Stimulated activated memory B cell treated with anti-CD40 and anti-IgM and Interleukin-4, amounts not matched to agents 10 μg/mL and 1 μg/mL and 100 μg/mL, for 72 hours (primary cell): ENCODE data around the gene GPR153.
"Not testable (repeated sequence)": the region's sequence is repeated elsewhere in the genome, so short reads cannot be mapped to it uniquely, and the experiment has no call there.

ENCODE experiments used
- ATAC-seq: fragments of 150-1000 bp; cut with Tn5 transposase; 2 replicates; pipeline ENCODE4 v1.10.0; 2021
- H3K27ac Mint-ChIP-seq: one replicate; pipeline ENCODE4 v1.8.0; 2022; ENCODE audit warnings: mild to moderate bottlenecking, mixed read lengths
- H3K27me3 Mint-ChIP-seq: one replicate; pipeline ENCODE4 v1.8.0; 2022; ENCODE audit warnings: mixed read lengths
- H3K36me3 Mint-ChIP-seq: one replicate; pipeline ENCODE4 v1.8.0; 2022; ENCODE audit warnings: mixed read lengths
- H3K4me1 Mint-ChIP-seq: one replicate; pipeline ENCODE4 v1.8.0; 2022; ENCODE audit warnings: mixed read lengths
- H3K4me3 Mint-ChIP-seq: one replicate; pipeline ENCODE4 v1.8.0; 2022; ENCODE audit warnings: mild to moderate bottlenecking, moderate library complexity, mixed read lengths
- H3K9me3 Mint-ChIP-seq: one replicate; pipeline ENCODE4 v1.8.0; 2022; ENCODE audit warnings: mixed read lengths

The GPR153 gene

DNA sequence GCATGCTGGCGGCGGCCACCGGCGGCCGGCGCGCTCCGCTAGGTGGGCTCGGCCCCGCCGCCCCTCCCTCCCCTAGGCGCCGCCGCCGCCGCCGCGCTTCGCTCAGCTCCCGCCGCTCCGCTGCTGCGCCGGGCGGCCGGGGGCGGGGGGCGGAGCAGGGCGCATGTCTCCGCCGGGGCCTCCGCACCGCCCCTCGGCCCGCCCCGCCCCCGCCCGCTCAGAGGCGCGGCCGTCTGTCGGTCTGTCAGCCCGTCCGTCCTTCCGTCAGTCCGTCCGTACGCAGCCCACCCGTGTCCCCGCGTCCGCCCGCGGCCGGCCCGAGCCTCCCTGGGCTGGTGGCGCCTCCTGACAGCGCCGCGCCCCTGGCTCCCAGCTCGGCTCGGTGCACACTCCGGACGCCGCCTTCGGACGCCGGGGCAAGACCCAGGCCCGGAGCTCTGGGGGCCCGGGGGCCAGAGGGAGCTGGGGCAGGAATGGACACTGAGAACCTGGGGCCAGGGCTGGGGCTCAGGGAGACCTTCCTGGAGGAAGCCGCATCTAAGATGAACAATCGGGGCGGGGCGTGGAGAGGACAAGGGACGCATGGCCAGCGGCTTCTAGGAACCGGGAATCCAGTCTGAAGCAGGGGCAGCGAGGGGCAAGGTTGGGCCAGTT is at the start of gene GPR153:
Gene GPR153, minus strand, starts transcription at position 138 of the 654 bp plus-strand sequence. CDS start 6,193 bp downstream, outside the sequence.
- Mint-ChIP-seq H3K36me3 (no peaks in the 10 kb centered on the region), H3K27me3 (peaks cover 51% of the 10 kb centered on the region), H3K9me3 (no peaks in the 10 kb centered on the region), H3K4me3 (peak within 1 kb of the TSS; percentile 72), H3K4me1 (peaks cover 21% of the 10 kb centered on the region), H3K27ac (no peak within 1 kb of the TSS)
- ATAC-seq: peak; percentile 68

DNA sequence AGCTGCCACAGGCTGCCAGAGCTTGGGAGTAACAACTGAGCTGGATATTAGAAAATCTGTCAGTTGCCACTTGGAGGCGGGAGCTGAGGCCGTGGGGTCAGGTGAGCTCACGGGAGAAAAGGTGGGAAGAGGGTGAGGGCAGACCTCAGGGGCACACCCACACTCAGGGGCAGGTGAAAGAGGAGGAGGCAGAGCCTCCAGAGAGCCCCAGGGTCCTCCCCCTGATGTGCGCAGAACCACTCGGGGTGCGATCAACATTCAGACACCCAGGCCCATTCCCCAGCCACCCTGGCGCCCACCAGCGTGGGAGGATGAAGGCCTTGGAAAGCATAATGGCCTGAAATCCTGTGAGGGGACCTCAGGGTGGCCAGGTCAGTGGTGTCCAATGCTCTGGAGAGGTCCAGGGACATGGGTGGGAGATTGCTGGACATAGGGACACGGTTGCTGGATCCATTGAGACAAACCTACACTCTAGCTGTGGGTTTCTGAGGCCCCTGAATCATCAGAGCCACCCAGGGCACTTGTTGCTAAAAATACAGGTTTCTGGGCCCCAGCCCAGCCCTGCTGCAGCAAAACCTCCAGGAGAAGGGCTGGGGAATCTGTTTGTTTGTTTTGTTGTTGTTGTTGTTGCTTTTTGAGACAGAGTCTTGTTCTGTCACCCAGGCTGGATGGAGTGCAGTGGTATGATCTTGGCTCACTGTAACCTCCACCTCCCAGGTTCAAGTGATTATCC is 49.4 kb upstream of the GPR153 start:
- Mint-ChIP-seq H3K4me1 (no peaks in the 10 kb centered on the region), H3K36me3 (peaks cover 11% of the 10 kb centered on the region), H3K9me3 (peaks cover 12% of the 10 kb centered on the region), H3K27ac (no peak overlapping the region), H3K4me3 (no peak overlapping the region), H3K27me3 (no peaks in the 10 kb centered on the region)
- ATAC-seq: no peak

DNA sequence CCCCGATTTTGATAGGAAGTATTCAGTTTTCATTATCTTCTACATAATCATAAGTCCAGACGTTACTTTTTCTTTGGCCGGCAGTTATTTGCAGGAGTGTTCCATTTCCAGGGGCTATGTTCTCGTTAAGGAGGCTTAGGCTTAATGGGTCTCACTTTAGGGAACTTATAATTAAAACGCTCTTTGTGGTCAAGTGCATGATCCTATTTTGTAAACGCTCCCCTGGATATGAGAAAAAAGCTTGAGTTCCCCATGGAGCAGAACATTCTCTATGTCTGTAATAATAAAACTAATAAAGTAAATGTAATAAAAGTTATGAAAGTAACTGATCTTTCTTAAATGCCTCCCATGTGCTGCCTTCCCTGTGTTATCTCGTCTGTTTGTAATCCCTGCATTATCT is 48.7 kb upstream of the GPR153 start:
- Mint-ChIP-seq H3K36me3 (peaks cover 11% of the 10 kb centered on the region), H3K4me1 (no peaks in the 10 kb centered on the region), H3K4me3 (no peak overlapping the region), H3K9me3 (peaks cover 12% of the 10 kb centered on the region), H3K27me3 (no peaks in the 10 kb centered on the region), H3K27ac (no peak overlapping the region)
- ATAC-seq: no peak

DNA sequence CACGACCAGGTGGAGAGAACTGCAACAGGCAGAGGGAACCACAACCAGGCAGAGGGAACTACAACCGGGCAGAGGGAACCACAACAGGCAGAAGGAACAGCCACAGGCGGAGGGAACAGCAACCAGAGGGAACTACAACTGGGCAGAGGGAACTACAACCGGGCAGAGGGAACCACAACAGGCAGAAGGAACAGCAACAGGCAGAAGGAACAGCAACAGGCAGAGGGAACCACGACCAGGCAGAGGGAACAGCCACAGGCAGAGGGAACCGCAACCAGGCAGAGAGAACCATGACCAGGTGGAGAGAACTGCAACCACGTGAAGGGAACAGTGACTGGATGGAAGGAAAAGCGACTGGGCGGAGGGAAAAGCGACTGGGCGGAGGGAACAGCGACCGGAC is 47.6 kb upstream of the GPR153 start:
- ATAC-seq: no peak

DNA sequence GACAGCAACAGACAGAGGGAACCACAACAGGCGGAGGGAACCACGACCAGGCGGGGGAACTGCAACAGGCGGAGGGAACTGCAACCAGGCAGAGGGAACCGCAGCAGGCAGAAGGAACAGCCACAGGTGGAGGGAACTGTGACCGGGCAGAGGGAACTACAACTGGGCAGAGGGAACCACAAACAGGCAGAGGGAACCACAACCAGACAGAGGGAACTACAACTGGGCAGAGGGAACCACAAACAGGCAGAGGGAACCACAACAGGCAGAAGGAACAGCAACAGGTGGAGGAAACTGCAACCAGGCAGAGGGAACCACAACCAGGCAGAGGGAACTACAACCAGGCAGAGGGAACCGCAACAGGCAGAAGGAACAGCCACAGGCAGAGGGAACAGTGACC is 46.8 kb upstream of the GPR153 start:
- not testable (repeated sequence) for H3K27me3 Mint-ChIP-seq, H3K4me3 Mint-ChIP-seq, H3K4me1 Mint-ChIP-seq, H3K27ac Mint-ChIP-seq, ATAC-seq
- H3K9me3 Mint-ChIP-seq: peaks cover 12% of the 10 kb centered on the region
- peaks cover 11% of the 10 kb centered on the region for H3K36me3 Mint-ChIP-seq

More for the DNA sequence above, 47.6 kb upstream of the GPR153 start:
- Mint-ChIP-seq H3K27me3 (no peaks in the 10 kb centered on the region), H3K4me3 (no peak overlapping the region), H3K27ac (no peak overlapping the region), H3K9me3 (peaks cover 12% of the 10 kb centered on the region), H3K4me1 (no peaks in the 10 kb centered on the region), H3K36me3 (peaks cover 11% of the 10 kb centered on the region)

DNA sequence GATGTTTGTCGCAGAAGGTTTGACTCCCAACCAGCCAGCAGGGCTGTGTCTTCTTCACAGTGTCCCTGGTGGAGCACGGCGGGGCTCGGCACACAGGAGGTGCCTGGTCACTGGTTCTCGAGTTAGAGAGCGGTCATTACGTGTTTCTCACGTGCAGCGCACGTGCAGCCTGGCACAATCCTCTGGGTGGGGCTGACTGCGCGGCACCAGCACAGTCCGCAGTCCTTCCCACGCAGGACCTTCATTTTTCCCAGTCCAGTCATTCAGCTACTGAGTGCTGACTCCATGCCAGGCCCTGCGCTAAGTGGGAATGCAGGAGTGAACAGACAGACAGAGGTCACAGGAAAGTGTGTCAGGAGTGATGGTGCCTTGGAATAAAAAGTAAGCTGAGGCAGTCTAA is 46.2 kb upstream of the GPR153 start:
- Mint-ChIP-seq H3K36me3 (peaks cover 11% of the 10 kb centered on the region), H3K4me3 (no peak overlapping the region), H3K9me3 (peaks cover 12% of the 10 kb centered on the region), H3K4me1 (no peaks in the 10 kb centered on the region), H3K27me3 (no peaks in the 10 kb centered on the region), H3K27ac (no peak overlapping the region)
- ATAC-seq: no peak

DNA sequence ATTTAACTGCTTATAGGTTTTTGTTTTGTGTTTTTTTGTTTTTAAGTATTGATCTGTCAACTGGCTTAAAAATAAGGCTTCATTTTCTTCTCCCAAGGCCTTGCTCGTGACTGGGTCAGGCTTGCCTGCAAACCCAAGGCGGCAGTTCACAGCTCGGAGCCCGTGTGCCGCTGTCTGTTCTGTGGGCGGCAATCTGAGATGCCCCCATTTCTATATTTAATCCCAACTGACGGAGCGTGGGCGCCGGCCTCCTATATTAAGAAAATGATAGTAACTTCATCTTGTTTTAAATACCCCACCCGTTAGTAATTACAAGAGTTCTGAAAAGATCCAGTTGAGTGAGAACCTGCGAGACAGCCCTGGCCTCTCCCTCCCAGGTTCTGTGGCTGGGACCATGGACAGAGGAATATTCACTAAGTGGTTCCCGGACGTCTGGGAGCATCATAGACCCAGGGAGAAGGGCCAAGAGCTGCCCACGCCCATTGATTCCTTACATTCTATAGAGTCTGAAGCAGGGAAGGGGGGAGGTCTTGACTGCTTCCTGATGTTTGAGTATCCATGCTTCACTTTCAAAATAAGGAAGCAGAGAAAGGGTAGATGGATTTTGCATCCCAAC is 42.6 kb upstream of the GPR153 start:
- Mint-ChIP-seq H3K4me1 (no peaks in the 10 kb centered on the region), H3K27ac (no peak overlapping the region), H3K9me3 (peaks cover 12% of the 10 kb centered on the region), H3K36me3 (peaks cover 17% of the 10 kb centered on the region), H3K4me3 (no peak overlapping the region), H3K27me3 (no peaks in the 10 kb centered on the region)
- ATAC-seq: no peak

DNA sequence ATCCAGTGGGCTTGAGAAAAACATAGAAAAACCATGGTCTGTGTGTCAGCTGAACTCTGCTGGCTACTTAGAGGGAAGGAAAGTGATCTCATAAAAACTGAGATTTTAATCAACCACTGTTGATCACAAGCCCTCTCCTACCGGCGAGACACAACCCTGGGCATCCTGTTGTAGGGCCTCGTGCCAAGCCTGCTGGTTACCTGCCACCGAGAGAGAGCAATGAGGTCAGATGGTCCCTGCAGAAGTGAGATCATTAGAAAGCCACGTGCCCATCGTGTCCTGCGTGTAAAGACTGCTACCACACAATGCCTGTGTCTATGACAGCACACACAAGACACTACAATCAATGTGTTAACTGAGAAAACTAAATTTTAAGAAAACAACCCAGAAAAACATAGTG is 41.7 kb upstream of the GPR153 start:
- Mint-ChIP-seq H3K27me3 (no peaks in the 10 kb centered on the region), H3K27ac (no peak overlapping the region), H3K9me3 (peaks cover 3% of the 10 kb centered on the region), H3K36me3 (peaks cover 10% of the 10 kb centered on the region), H3K4me3 (no peak overlapping the region), H3K4me1 (no peaks in the 10 kb centered on the region)
- ATAC-seq: no peak

DNA sequence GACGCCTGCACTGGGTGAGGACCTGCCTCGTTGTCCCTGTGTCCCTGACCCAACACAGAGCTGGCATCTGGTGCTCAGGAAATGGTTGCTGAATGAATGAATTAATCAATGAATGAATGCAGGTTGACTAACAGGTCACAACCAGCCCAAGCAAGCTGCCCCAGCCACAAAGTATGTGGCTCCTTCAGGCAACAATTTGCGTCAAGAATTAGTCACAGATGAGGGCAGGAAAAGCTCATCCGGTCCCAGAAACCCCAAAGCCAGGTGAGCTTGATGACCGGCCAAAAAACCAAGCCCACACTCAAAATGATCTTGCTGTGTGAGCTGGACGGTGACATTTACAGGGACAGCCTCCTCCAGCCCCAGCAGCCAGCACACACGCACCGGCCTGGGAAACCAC is 40.6 kb upstream of the GPR153 start:
- no peak overlapping the region for H3K27ac Mint-ChIP-seq

DNA sequence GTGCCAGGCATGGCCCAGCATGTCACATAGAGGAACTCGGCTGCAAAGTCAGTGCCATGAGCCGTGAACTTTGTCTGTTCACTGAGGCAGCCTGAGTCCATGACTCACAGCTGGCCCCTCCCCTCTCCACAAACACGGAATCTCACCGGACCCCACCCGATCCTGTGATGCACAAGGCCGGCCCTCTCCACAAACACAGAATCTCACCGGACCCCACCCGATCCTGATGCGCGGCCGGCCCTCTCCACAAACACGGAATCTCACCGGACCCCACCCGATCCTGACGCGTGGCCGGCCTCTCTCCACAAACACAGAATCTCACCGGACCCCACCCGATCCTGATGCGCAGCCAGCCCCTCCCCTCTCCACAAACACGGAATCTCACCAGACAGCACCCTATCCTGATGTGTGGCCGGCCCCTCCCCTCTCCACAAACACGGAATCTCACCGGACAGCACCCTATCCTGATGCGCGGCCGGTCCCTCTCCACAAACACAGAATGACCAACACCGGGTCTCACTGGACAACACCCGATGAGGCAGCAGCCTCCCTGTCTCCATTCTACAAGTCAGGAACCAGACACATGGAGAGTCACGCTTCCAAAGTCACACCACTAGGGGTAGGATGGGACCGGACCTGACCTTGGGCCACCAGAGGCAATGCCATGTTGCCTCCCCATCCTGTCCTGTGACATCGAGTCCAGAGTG is 39.6 kb upstream of the GPR153 start:
- no peaks in the 10 kb centered on the region for H3K27me3 Mint-ChIP-seq
- H3K36me3 Mint-ChIP-seq: peaks cover 6% of the 10 kb centered on the region
- ATAC-seq: no peak
- no peaks in the 10 kb centered on the region for H3K4me1 Mint-ChIP-seq
- H3K4me3 Mint-ChIP-seq: no peak overlapping the region
- H3K27ac Mint-ChIP-seq: no peak overlapping the region
- no peaks in the 10 kb centered on the region for H3K9me3 Mint-ChIP-seq

More for the DNA sequence above, 40.6 kb upstream of the GPR153 start:
- Mint-ChIP-seq H3K4me1 (no peaks in the 10 kb centered on the region), H3K27me3 (no peaks in the 10 kb centered on the region), H3K9me3 (no peaks in the 10 kb centered on the region), H3K4me3 (no peak overlapping the region), H3K36me3 (peaks cover 6% of the 10 kb centered on the region)
- no peak for ATAC-seq

DNA sequence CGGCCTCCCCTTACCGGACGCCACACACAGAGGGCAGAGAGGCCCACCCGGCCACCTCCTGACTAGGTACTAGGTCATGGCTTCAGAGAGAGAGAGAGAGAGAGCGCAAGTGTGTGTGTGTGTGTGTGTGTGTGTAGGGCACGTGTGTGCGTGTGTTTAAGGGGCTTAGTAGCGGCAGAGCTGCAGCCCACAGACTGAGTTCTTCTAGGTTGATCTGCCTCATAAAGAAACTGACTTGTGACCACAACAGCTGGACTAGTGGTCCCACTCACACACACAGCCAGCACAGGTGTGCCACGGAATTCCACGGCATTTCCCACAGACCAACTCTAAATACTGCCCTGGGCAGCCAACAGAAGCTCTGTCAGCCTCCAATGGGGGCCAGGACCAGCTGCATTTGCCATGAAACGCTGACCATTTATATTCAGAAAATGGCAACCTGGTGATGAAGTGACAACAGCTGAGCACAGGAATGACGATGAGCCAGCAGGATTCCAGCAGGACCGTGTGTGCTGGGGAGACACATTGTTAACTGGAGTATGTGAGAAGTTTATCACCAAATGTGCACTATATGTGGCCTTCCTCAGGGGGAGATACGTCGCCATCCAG is 38.8 kb upstream of the GPR153 start:
- no peak overlapping the region for H3K27ac Mint-ChIP-seq
- ATAC-seq: no peak
- peaks cover 6% of the 10 kb centered on the region for H3K36me3 Mint-ChIP-seq
- H3K4me3 Mint-ChIP-seq: no peak overlapping the region
- H3K4me1 Mint-ChIP-seq: no peaks in the 10 kb centered on the region
- no peaks in the 10 kb centered on the region for H3K9me3 Mint-ChIP-seq
- H3K27me3 Mint-ChIP-seq: no peaks in the 10 kb centered on the region

DNA sequence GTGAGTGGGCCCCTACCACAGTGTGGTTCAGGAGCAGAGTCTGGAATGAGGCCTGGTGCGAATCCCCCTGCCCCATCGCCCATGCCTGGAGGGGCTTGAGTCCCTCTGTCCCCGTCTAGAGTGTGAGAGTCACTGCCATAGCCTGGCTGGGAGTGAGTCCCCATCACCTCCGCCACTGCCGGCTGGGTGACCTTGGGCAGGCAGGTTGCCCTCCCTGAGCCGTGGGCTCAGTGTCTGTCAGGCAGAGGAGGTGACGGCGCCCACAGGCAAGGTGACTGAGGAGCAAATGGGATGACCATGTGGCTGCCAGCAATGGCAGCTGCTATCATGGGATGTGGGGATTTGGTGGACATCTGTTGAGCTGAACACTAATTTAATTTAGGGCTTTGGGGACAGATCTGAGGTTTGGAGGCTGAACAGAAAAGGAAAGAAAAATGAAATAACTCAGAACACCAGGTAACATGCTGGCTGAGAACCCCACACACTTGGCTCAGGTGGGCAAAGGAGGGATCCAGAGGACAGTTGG is 38.1 kb upstream of the GPR153 start:
- Mint-ChIP-seq H3K27me3 (no peaks in the 10 kb centered on the region), H3K4me1 (no peaks in the 10 kb centered on the region), H3K9me3 (no peaks in the 10 kb centered on the region), H3K27ac (no peak overlapping the region), H3K4me3 (no peak overlapping the region), H3K36me3 (peaks cover 11% of the 10 kb centered on the region)
- no peak for ATAC-seq

DNA sequence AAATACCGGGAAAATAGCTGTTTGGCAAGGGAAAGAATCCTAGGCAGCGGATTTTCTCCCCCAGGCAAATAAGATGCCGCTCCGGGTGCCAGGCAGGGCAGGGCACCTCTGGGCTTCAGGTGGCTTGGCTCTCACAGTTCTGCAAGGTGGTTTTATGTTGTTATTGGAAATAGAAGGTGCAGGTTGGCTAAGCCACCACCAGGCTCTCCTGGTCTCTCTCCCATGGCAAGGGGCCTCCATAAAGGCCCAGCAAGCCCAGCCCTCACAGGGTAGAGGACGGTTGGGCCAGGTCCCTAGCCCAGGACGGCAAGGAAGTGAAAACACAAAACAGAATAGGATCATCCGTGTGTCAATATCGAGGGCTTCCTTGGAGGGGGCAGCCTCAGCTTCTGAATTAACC is 37.6 kb upstream of the GPR153 start:
- no peak for ATAC-seq
- no peak overlapping the region for H3K4me3 Mint-ChIP-seq

DNA sequence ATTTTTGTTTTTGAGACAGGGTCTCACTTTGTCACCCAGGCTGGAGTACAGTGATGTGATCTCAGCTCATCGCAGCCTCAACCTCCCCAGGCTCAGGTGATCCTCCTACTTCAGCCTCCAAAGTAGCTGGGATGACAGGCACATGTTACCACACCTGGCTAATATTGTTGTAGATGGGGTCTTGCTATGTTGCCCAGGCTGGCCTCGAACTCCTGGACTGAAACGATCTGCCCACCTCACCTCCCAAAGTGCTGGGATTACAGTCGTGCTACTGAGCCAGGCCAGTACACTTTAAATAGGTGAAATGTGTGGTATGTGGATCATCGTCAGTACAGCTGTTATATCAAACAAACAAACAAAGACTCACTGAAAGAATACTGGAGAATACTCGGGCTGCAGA is 35.0 kb upstream of the GPR153 start:
- Mint-ChIP-seq H3K4me1 (peaks cover 5% of the 10 kb centered on the region), H3K36me3 (peaks cover 21% of the 10 kb centered on the region), H3K4me3 (no peak overlapping the region), H3K27ac (no peak overlapping the region), H3K27me3 (no peaks in the 10 kb centered on the region), H3K9me3 (no peaks in the 10 kb centered on the region)
- no peak for ATAC-seq

More for the DNA sequence above, 37.6 kb upstream of the GPR153 start:
- no peaks in the 10 kb centered on the region for H3K27me3 Mint-ChIP-seq
- H3K27ac Mint-ChIP-seq: no peak overlapping the region
- H3K9me3 Mint-ChIP-seq: no peaks in the 10 kb centered on the region
- peaks cover 16% of the 10 kb centered on the region for H3K36me3 Mint-ChIP-seq
- H3K4me1 Mint-ChIP-seq: no peaks in the 10 kb centered on the region
